ENCODE data around the gene PARK7. TPM values are rescaled to one million over a fixed set of nuclear protein-coding genes. Genes with fewer than 3 reads are reported as not detected.

PARK7 gene
- polyA plus RNA-seq, 2 of the 4 experiments (the other 2 are of a cell fraction) = 372 to 446 TPM

DNA sequence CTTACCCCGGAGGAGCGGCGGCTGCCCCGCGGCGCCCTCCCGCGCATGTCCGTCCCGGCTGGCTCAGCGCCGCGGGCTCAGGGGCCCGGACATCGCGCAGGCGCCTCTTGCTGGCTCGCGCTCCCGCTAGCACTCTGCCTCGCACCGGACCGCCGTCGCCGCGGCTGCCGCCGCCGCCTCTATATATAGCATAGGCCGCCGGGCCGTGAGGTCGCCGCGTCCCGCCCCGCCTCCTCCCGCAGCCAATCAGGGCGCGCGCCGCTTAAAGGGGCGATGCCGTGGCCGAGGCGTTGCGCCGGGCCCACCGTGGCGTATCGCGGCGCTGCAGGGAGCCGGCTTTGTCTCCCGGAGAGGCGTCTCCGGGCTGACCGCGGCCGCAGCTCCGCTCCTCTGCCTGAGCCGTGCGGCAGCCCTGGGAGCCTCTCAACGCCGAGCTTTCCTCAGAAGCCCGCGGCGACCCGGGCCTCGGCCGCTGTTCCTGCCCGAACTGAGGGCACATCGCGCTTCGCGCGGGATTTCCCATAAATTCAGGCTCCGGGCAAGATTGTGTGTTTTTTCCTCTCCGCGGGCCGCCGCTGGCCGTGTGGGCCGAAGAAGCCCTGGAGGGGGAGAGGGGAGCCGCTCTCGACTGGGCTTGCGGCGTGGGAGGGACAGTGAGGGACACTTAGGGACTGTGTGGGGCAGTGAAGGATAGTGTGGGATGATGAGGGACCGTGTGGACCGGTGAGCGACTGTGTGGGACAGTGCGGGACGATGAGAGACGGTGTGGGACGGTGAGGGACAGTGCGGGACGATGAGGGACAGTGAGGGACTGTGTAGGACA, 64.9 kb downstream of the PARK7 start, which contains the start of gene ERRFI1:
ERRFI1 (minus strand) TSS at position 157 of the 823 bp plus-strand sequence. CDS start 10,690 bp downstream, outside the sequence.
- ChIA-PET CTCF (interaction anchor here (0.9 to 4.2 kb wide), 2 partner anchors 11 to 176 kb away, joined by 3 to 28 read pairs; no protein-coding TSS in a partner anchor), POLR2A (interaction anchor here (0.5 to 1.4 kb wide), 13 partner anchors 8 to 288 kb away, joined by 3 to 7 read pairs (median 4); no protein-coding TSS in a partner anchor)
- FAIRE-seq = no peak
- TF ChIP-seq FOSL2 (IDR thresholded peaks at IDR 0.05) = no peak
- peak; percentile 21 for TF ChIP-seq FOSL2 (CRISPR knock-in tag; IDR thresholded peaks at IDR 0.05)
- TF ChIP-seq EHMT2 (IDR thresholded peaks at IDR 0.05; ENCODE audit: low read depth) = no peak
- TF ChIP-seq POLR2A (IDR thresholded peaks at IDR 0.05; ENCODE audit: low read length) = peak; percentile 97
- TF ChIP-seq JUNB (IDR thresholded peaks at IDR 0.05) = no peak
- no peak for TF ChIP-seq MYC (IDR thresholded peaks at IDR 0.05; ENCODE audit: borderline replicate concordance, low read length)
- TF ChIP-seq, protein P1, sequence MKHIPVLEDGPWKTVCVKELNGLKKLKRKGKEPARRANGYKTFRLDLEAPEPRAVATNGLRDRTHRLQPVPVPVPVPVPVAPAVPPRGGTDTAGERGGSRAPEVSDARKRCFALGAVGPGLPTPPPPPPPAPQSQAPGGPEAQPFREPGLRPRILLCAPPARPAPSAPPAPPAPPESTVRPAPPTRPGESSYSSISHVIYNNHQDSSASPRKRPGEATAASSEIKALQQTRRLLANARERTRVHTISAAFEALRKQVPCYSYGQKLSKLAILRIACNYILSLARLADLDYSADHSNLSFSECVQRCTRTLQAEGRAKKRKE (CRISPR knock-in tag; IDR thresholded peaks at IDR 0.05; ENCODE audit: low read depth) = no peak
- TF ChIP-seq TFCP2L1 (CRISPR knock-in tag; IDR thresholded peaks at IDR 0.05) = peak; percentile 66; the same call in 1 of the 2 replicates
- 0 out of 2 replicates have a peak, but pooled peaks have one; percentile 61 for TF ChIP-seq HOXB5 (CRISPR knock-in tag; IDR thresholded peaks at IDR 0.05)
- TF ChIP-seq, protein P2, sequence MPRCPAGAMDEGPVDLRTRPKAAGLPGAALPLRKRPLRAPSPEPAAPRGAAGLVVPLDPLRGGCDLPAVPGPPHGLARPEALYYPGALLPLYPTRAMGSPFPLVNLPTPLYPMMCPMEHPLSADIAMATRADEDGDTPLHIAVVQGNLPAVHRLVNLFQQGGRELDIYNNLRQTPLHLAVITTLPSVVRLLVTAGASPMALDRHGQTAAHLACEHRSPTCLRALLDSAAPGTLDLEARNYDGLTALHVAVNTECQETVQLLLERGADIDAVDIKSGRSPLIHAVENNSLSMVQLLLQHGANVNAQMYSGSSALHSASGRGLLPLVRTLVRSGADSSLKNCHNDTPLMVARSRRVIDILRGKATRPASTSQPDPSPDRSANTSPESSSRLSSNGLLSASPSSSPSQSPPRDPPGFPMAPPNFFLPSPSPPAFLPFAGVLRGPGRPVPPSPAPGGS (IDR thresholded peaks at IDR 0.05) = peak; percentile 98
- TF ChIP-seq CHD2 (IDR thresholded peaks at IDR 0.05; ENCODE audit: low read length, partially characterized antibody) = peak; percentile 72
- no peak for TF ChIP-seq KDM5A (IDR thresholded peaks at IDR 0.05)
- TF ChIP-seq JUN (IDR thresholded peaks at IDR 0.05) = peak; percentile 96 to 98
- TF ChIP-seq, protein P3, sequence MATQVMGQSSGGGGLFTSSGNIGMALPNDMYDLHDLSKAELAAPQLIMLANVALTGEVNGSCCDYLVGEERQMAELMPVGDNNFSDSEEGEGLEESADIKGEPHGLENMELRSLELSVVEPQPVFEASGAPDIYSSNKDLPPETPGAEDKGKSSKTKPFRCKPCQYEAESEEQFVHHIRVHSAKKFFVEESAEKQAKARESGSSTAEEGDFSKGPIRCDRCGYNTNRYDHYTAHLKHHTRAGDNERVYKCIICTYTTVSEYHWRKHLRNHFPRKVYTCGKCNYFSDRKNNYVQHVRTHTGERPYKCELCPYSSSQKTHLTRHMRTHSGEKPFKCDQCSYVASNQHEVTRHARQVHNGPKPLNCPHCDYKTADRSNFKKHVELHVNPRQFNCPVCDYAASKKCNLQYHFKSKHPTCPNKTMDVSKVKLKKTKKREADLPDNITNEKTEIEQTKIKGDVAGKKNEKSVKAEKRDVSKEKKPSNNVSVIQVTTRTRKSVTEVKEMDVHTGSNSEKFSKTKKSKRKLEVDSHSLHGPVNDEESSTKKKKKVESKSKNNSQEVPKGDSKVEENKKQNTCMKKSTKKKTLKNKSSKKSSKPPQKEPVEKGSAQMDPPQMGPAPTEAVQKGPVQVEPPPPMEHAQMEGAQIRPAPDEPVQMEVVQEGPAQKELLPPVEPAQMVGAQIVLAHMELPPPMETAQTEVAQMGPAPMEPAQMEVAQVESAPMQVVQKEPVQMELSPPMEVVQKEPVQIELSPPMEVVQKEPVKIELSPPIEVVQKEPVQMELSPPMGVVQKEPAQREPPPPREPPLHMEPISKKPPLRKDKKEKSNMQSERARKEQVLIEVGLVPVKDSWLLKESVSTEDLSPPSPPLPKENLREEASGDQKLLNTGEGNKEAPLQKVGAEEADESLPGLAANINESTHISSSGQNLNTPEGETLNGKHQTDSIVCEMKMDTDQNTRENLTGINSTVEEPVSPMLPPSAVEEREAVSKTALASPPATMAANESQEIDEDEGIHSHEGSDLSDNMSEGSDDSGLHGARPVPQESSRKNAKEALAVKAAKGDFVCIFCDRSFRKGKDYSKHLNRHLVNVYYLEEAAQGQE (IDR thresholded peaks at IDR 0.05) = peak; percentile 57
- TF ChIP-seq, protein P4, sequence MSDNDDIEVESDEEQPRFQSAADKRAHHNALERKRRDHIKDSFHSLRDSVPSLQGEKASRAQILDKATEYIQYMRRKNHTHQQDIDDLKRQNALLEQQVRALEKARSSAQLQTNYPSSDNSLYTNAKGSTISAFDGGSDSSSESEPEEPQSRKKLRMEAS (IDR thresholded peaks at IDR 0.05) = peak; percentile 85
- TF ChIP-seq GATA3 (IDR thresholded peaks at IDR 0.05; ENCODE audit: borderline replicate concordance) = peak; percentile 37; the same call in 1 of the 2 replicates
- TF ChIP-seq, protein P5, sequence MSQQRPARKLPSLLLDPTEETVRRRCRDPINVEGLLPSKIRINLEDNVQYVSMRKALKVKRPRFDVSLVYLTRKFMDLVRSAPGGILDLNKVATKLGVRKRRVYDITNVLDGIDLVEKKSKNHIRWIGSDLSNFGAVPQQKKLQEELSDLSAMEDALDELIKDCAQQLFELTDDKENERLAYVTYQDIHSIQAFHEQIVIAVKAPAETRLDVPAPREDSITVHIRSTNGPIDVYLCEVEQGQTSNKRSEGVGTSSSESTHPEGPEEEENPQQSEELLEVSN (IDR thresholded peaks at IDR 0.05; ENCODE audit: borderline replicate concordance, low read depth) = peak; percentile 69
- peaks cover 28% of the 10 kb centered on the region for H3K4me1 ChIP-seq
- H3K4me3 ChIP-seq = peak within 1 kb of the TSS; percentile 91
- H3K9me3 ChIP-seq = no peaks in the 10 kb centered on the region
- peak; percentile 55 to 94 for DNase-seq (ENCODE audit: low read depth in 1 of 2, low spot score in 1 of 2)
- WGBS (ENCODE audit: missing lambda C conversion rate) = under 1% methylated on average over 14 of the region's 98 CpGs
- peak within 1 kb of the TSS; percentile 86 for H3K4me2 ChIP-seq
- ATAC-seq = peak; percentile 75 to 76
- H3K27ac ChIP-seq = peak within 1 kb of the TSS; percentile 98 to 100

Data from A549 (cell line).